ENCODE results near the gene MROH2A. TPM values are rescaled to one million over a fixed set of nuclear protein-coding genes. Genes with fewer than 3 reads are reported as not detected.
"Not testable (repeated sequence)": the region's sequence is repeated elsewhere in the genome, so short reads cannot be mapped to it uniquely, and the experiment has no call there.

MROH2A gene
- total and polyA plus RNA-seq, 12 donors, result not detected

DNA sequence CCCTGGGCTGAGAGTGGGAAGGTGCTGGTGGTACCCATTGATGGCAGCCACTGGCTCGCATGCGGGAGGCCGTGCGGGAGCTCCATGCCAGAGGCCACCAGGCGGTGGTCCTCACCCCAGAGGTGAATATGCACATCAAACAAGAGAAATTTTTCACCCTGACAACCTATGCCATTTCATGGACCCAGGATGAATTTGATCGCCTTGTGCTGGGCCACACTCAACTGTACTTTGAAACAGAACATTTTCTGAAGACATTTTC is 30.9 kb upstream of the MROH2A start:
- Histone ChIP-seq H3K4me1 (no peaks in the 10 kb centered on the region), H3K27ac (no peak overlapping the region), H3K4me3 (no peak overlapping the region), H3K9me3 (peaks cover 0 to 10% (median 0%) of the 10 kb centered on the region in 11 donors), H3K27me3 (peaks cover 0 to 5% (median 0%) of the 10 kb centered on the region in 7 donors), H3K36me3 (no peaks in the 10 kb centered on the region)
- intact Hi-C loops (cut with DNase I), result no loop called here
- DNase-seq (no peak), ATAC-seq (no peak)
- 91 to 92% methylated on average over 6 of the region's 6 CpGs for WGBS, 2 donors
- TF ChIP-seq, protein P1, sequence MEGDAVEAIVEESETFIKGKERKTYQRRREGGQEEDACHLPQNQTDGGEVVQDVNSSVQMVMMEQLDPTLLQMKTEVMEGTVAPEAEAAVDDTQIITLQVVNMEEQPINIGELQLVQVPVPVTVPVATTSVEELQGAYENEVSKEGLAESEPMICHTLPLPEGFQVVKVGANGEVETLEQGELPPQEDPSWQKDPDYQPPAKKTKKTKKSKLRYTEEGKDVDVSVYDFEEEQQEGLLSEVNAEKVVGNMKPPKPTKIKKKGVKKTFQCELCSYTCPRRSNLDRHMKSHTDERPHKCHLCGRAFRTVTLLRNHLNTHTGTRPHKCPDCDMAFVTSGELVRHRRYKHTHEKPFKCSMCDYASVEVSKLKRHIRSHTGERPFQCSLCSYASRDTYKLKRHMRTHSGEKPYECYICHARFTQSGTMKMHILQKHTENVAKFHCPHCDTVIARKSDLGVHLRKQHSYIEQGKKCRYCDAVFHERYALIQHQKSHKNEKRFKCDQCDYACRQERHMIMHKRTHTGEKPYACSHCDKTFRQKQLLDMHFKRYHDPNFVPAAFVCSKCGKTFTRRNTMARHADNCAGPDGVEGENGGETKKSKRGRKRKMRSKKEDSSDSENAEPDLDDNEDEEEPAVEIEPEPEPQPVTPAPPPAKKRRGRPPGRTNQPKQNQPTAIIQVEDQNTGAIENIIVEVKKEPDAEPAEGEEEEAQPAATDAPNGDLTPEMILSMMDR (IDR thresholded peaks at IDR 0.05), result no peak

DNA sequence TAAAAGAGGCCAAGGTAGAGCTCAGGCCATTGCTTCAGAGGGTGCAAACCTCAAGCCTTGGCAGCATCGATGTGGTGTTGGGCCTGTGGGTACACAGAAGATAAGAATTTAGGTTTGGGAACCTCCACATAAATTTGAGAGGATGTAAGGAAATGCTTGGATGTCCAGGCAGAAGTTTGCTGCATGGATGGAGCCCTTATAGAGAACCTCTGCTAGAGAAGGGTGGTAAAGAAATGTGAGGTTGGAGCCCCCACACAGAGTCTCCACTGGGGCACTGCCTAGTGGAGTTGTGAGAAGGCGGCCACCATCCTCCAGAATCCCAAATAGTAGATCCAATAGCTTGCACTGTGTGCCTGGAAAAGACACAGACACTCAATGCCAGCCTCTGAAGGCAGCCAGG is 27.4 kb upstream of the MROH2A start:
- not testable (repeated sequence) for H3K36me3 ChIP-seq

DNA sequence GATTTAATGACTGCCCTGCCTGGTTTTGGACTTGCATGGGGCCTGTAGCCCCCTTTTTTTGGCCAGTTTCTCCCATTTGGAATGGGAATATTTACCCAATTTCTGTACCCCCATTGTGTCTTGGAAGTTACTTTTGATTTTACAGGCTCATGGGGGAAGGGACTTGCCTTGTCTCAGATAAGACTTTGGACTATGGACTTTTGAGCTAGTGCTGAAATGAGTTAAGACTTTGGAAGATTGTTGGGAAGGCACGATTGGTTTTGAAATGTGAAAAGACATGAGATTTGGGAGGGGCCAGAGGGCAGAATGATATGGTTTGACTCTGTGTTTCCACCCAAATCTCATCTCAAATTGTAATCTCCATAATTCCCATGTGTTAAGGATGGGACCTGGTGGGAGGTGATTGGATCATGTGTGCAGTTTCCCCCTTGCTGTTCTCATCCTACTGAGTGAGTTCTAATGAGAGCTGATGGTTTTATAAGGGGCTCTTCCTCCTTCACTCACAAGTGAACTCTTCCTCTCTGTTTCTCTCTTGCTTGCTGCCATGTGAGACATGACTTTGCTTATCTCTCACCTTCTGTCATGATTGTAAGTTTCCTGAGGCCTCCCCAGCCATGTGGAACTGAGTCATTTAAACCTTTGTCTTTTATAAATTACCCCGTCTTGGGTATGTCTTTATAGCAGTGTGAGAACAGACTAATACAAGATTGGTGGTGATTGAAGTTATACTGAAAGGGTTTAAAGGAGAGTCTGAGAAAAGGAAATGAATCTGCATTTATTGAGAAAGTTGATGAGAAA is 26.7 kb upstream of the MROH2A start:
- intact Hi-C loops (cut with DNase I); DNase-seq; H3K9me3 ChIP-seq; H3K27me3 ChIP-seq; H3K36me3 ChIP-seq; H3K4me1 ChIP-seq; H3K4me3 ChIP-seq; H3K27ac ChIP-seq; ATAC-seq: not testable (repeated sequence)
- 64 to 73% methylated on average over 2 of the region's 2 CpGs for whole genome bisulfite sequencing, 2 donors

More for the DNA sequence above, 27.4 kb upstream of the MROH2A start:
- H3K4me1 ChIP-seq; DNase-seq; H3K27me3 ChIP-seq; intact Hi-C loops (cut with DNase I); H3K9me3 ChIP-seq; ATAC-seq; H3K4me3 ChIP-seq; H3K27ac ChIP-seq: not testable (repeated sequence)
- 62 to 68% methylated on average over 2 of the region's 2 CpGs for WGBS, 2 donors

DNA sequence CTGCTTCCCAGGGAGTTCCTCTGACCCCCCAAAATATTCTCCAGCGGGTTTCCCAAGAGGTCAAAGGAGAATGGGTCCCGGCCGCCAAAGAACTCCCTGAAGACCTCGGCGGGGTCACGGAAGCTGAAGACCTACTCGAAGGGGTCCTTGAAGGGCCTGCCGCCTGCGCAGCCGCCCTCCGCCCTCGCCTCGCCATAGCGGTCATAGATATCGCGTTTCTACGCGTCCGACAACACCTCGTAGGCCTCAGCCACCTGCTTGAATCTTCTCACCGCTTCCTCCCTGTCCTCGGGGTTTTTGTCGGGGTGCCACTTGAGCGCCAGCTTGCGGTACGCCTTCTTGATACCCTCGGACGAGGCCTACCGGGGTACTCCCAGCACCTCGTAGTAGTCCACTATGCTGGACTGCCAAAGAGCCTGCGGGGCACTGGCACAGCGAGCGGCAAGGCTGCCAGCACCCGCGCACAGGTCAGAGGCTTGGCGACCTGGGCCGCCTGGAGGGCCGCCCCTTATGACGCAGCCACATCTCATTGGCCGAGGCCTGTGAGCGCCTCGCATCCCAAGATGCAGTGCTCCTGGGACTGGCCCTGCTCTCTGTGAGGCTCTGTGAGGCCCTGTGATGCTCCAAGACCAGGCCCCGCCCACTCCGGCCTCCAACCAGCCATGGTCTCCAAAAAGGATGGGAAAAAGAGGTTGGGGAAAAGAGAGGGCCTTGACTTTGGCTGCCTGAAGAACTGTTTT is 23.1 kb upstream of the MROH2A start:
- 85 to 87% methylated on average over 42 to 43 of the region's 44 CpGs for WGBS, 2 donors
- peaks cover 0 to 6% (median 0%) of the 10 kb centered on the region in 7 donors for H3K27me3 ChIP-seq
- no peak overlapping the region for H3K4me3 ChIP-seq
- no peaks in the 10 kb centered on the region for H3K4me1 ChIP-seq
- TF ChIP-seq, protein P1 (IDR thresholded peaks at IDR 0.05), result no peak
- no peaks in the 10 kb centered on the region for H3K36me3 ChIP-seq
- intact Hi-C loops (cut with DNase I), result no loop called here
- peaks cover 0 to 10% (median 0%) of the 10 kb centered on the region in 11 donors for H3K9me3 ChIP-seq
- ATAC-seq (no peak), DNase-seq (no peak)
- H3K27ac ChIP-seq, result no peak overlapping the region

DNA sequence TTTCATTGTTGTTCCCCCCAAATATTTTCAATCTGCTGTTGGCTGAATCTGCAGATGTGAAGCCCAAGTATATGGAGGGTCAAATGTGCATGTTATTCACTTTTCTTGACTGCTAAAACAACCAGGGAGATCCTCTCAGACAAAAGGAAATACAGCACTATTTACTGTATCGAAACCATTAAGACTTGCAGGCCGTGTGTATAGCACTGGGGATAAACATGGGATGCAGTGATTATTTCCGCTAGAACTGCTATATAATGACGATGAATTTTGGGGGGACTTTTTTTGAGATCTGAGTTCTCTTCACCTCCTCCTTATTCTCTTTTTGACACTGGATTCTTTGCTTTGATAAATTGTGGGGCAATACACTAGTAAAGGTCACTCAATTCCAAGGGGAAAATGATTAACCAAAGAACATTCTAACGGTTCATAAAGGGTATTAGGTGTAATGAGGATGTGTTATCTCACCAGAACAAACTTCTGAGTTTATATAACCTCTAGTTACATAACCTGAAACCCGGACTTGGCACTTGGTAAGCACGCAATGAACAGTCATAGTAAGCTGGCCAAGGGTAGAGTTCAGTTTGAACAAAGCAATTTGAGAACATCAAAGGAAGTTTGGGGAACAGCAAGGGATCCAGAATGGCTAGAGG is 21.6 kb upstream of the MROH2A start:
- ATAC-seq, result no peak
- DNase-seq, result no peak
- no peak overlapping the region for H3K27ac ChIP-seq
- no peaks in the 10 kb centered on the region for H3K9me3 ChIP-seq
- no peak overlapping the region for H3K4me3 ChIP-seq
- intact Hi-C loops (cut with DNase I), result no loop called here
- TF ChIP-seq, protein P1 (IDR thresholded peaks at IDR 0.05), result no peak
- no peaks in the 10 kb centered on the region for H3K36me3 ChIP-seq
- H3K4me1 ChIP-seq, result no peaks in the 10 kb centered on the region
- WGBS, 2 donors, result 81 to 86% methylated on average over 7 of the region's 7 CpGs
- peaks cover 0 to 6% (median 0%) of the 10 kb centered on the region in 7 donors for H3K27me3 ChIP-seq
